Mesodermal cell (in vitro differentiated cells): Measurements from ENCODE around the gene JCAD. TPM values are rescaled to one million over a fixed set of nuclear protein-coding genes. Genes with fewer than 3 reads are reported as not detected.
"Not testable (repeated sequence)": the region's sequence is repeated elsewhere in the genome, so short reads cannot be mapped to it uniquely, and the experiment has no call there.

Experiments
- H3K27ac ChIP-seq: 2 replicates; pipeline ENCODE4 v1.7.0; 2013; ENCODE audit warnings: mild to moderate bottlenecking, low read depth, low read length, moderate library complexity; ENCODE audit not compliant: severe bottlenecking
- H3K36me3 ChIP-seq: 2 replicates; pipeline ENCODE4 v1.7.1; 2013; ENCODE audit warnings: mild to moderate bottlenecking, low read length, moderate library complexity; ENCODE audit not compliant: control insufficient read depth, insufficient read depth
- H3K4me1 ChIP-seq: one replicate; pipeline ENCODE4 v1.7.1; 2013; ENCODE audit warnings: mild to moderate bottlenecking, low read length; ENCODE audit not compliant: insufficient read depth, control insufficient read depth, poor library complexity, severe bottlenecking
- H3K4me3 ChIP-seq: 2 replicates; pipeline ENCODE4 v1.7.0; 2013; ENCODE audit warnings: low read length, control low read depth, mild to moderate bottlenecking; ENCODE audit not compliant: insufficient read depth, poor library complexity, severe bottlenecking; ENCODE audit errors: extremely low read depth
- H3K9me3 ChIP-seq: 2 replicates; pipeline ENCODE4 v1.7.1; 2013; ENCODE audit warnings: mild to moderate bottlenecking, low read length, moderate library complexity; ENCODE audit not compliant: control insufficient read depth
- WGBS, 2 experiments: methylation state at CpG; one replicate each; pipeline ENCODE4 v1.1.5; 2013; ENCODE audit warnings: missing lambda C conversion rate in 2 of 2; ENCODE audit not compliant: insufficient coverage in 2 of 2; 5-methylcytosine and 5-hydroxymethylcytosine counted together
- polyA plus RNA-seq, 2 experiments: library from polyadenylated mRNA; stranded (reverse); fragments of 50-300 nt; gene quantifications; one replicate each; pipeline ENCODE4 v1.2.3, GENCODE V29; 2013

Gene JCAD, protein sequence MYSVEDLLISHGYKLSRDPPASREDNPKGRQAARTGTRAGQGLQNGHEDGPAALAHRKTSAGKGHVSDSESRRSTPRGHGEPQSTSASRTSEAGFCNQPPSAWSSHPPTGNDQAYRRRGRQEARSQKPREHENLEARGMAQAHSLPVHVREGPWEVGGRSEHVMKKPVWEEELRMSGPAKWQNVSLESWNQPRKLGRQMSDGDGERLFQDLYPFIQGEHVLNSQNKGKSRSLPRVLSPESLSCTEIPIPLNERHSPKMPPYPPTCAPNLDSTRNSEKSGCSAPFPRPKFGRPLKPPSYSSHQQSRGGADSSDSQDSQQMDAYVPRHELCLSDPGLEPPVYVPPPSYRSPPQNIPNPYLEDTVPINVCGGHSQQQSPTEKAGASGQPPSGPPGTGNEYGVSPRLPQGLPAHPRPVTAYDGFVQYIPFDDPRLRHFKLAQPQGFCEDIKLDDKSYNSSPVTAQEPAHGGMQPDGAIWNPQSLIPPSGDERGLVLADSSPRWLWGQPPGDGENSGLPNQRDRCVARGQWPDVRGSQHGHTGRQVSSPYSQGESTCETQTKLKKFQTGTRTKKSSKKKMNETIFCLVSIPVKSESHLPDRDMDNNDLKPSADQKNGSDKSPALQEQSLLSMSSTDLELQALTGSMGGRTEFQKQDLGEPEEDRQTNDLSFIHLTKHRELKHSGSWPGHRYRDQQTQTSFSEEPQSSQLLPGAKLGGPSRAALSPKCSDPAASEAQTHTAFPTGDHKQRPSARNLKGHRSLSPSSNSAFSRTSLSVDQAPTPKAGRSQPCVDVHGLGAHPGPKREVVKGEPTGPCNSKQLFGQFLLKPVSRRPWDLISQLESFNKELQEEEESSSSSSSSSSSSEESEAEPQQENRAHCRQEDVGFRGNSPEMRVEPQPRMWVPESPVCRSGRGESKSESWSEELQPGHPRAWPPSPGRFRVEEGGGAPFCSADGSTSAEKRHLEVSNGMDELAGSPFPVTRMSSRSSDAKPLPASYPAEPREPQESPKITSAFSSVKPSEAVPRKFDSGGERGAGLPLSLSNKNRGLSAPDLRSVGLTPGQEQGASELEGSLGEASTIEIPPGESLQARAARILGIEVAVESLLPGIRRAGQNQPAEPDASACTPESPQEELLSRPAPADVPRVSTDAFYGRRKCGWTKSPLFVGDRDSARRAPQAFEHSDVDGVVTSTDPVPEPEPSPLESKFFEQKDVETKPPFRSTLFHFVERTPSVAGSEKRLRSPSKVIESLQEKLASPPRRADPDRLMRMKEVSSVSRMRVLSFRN (N-terminal part only)
- 36.1 TPM for polyA plus RNA-seq (2013, experiment 1 of 2)
- 31.6 TPM for polyA plus RNA-seq (2013, experiment 2 of 2)

DNA sequence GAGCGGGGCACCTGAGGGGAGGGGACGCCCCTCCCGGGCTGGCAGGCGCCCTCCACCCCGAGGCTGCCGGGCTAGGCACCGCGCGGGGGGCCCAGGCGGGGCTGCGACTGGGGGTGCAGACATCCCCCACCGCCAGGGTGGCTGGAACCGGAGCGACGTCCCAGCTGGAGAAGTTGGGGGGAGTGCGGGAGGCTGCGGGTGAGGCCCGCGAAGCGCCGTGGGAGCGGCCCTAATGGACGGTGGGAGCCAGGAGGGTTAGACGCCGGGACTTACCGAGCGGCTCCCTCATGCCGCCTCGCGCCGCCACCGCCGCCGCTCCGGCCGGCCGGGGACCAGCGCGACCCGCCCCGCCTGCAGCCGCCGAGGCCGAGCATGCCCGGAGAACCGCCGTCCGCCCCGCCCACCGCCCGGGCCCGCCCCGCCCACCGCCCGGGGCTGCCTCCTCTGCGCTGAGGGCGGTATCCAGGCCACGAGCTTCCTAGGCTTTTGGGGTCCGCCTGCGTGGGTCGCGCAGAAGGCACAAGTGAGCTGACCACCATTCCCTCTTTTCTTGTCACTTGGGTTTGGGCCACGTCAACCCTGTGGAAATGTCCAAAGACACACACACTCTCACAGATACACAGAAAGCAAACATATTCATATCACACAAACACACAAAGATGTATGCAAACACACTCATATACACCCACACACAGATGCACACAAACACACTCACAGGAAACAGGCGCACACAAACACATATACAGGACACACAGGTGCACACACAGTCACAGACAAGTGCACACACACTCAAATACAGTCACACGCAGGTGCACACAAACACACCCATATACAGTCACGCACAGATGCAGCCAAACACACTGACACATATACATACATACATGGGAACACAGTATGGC lies at the start of gene JCAD:
Gene JCAD (minus strand): TSS at position 378 of the 899 bp plus-strand sequence. CDS start 11,774 bp downstream, outside the sequence.
- H3K4me1 ChIP-seq: peaks cover 41% of the 10 kb centered on the region
- H3K9me3 ChIP-seq: no peaks in the 10 kb centered on the region
- 6 to 12% methylated on average over 27 to 38 of the region's 66 CpGs for WGBS, 2 experiments
- no peaks in the 10 kb centered on the region for H3K36me3 ChIP-seq
- peak within 1 kb of the TSS; percentile 98 for H3K27ac ChIP-seq
- peak within 1 kb of the TSS; percentile 76 for H3K4me3 ChIP-seq

DNA sequence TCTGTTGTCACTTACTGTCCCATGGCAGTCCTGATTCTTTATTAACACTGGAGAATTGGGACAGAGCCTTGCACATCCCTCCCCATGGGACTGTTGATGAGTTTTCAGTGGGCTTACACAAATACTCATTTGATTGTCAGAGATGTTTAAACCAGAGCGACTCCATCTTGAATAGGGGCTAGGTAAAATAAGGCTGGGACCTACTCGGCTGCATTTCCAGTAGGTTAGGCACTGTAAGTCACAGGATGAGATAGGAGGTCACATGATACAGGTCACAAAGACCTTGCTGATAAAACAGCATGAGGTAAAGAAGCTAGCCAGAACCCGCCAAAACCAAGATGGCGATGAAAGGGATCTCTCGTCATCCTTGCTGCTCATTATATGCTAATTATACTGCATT lies 47.6 kb upstream of the JCAD start:
- no peak overlapping the region for H3K4me3 ChIP-seq
- WGBS, 2 experiments: 84 to 95% methylated on average over 5 of the region's 5 CpGs
- H3K9me3 ChIP-seq: no peaks in the 10 kb centered on the region
- H3K27ac ChIP-seq: no peak overlapping the region
- no peaks in the 10 kb centered on the region for H3K4me1 ChIP-seq
- no peaks in the 10 kb centered on the region for H3K36me3 ChIP-seq

DNA sequence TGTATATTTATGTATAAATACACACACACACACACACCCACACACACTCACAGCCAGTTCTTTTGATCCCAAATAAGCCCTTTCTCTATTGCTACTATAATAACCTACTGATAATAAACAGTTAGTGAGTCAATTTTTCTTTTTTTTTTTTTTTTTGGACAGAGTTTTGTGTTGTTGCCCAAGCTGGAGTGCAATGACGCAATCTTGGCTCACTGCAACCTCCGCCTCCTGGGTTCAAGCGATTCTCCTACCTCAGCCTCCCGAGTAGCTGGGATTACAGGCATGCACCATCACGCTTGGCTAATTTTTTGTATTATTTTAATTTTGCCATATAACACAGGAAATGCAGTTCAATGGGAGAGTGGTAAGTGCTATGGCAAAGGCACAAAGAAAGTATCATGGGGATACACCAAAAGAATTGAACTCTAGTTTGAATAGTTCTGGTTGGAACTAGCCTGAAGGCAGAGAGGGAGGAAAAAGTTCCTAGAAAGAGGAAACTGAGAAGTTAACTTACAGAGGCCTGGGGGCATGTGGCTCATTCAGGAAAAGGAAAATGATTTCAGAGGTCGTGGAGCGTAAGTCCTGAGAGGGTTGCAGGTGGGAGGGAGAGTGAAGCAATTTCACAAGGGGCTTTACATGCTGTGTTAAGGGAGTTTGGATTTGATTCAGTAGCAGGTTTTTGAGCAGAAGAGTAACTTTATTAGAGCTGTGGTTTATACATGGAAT lies 44.4 kb upstream of the JCAD start:
- H3K4me3 ChIP-seq: no peak overlapping the region
- H3K27ac ChIP-seq: no peak overlapping the region
- no peaks in the 10 kb centered on the region for H3K9me3 ChIP-seq
- 90 to 93% methylated on average over 2 to 3 of the region's 7 CpGs for WGBS, 2 experiments
- no peaks in the 10 kb centered on the region for H3K36me3 ChIP-seq
- peaks cover 9% of the 10 kb centered on the region for H3K4me1 ChIP-seq

DNA sequence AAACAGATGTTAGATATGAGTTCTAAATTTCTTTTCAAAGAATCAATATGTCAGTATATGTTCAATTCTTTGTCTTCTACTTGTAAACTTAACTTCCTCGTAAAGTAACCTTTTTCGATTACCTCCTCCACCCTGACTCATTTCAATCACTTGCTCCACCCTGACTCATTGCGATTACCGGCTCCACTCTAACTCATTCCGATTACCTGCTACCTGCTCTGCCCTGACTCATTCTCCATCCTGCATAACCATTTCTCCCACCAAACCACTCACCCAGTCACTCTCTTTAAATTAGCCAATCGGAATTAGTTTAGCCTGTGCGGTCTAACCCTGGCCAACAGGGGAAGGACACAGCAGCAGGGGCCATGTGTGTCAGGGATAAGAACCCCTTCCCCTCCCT lies 40.3 kb upstream of the JCAD start:
- H3K4me3 ChIP-seq, H3K36me3 ChIP-seq, H3K9me3 ChIP-seq, H3K27ac ChIP-seq: not testable (repeated sequence)
- peaks cover 14% of the 10 kb centered on the region for H3K4me1 ChIP-seq
- 88 to 100% methylated on average over 6 of the region's 7 CpGs for WGBS, 2 experiments

DNA sequence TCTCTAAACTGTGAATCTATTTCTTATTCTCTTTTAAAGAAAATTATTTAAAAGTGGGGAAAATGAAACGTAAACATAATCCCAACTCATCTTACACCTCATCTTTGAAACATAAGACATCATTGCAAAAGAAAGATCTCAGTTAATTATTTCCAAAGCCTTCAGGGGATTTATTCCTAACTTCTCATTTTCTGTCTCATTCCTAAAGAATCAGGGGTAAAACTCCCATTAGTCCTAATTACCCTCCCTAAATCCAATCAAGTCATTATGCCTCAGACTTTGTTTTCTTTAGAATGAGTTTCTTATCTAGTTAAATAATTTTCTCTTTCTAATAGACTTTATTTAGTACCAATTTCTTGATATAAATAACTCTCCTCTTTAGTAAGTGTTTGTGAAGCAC lies 39.7 kb upstream of the JCAD start:
- no peaks in the 10 kb centered on the region for H3K36me3 ChIP-seq
- no peak overlapping the region for H3K4me3 ChIP-seq
- WGBS, 2 experiments: no CpG with 5 or more reads among the region's 1 CpG
- no peaks in the 10 kb centered on the region for H3K9me3 ChIP-seq
- H3K4me1 ChIP-seq: peaks cover 14% of the 10 kb centered on the region
- H3K27ac ChIP-seq: peak overlapping the region; percentile 59

DNA sequence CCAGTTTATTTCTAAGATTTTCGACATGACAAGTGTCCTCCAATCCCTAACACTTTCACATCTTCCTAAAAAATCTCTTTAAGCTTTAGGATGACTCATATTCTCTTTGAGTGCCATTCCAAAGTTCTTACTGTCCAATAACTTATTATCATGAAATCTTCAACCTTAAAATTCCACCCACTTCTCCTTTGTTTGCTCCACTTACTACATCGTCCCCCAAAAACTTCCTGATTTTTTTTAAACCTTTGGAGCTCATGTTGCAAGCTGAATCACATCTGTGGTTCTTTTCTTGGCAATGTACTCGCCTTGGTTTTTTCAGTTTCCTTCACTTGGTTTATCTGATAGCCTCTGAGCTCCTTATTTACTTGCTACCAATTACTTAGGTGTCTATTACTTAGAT lies 39.2 kb upstream of the JCAD start:
- H3K27ac ChIP-seq: peak overlapping the region; percentile 59
- peaks cover 14% of the 10 kb centered on the region for H3K4me1 ChIP-seq
- no peaks in the 10 kb centered on the region for H3K36me3 ChIP-seq
- H3K9me3 ChIP-seq: no peaks in the 10 kb centered on the region
- no peak overlapping the region for H3K4me3 ChIP-seq
- WGBS, 2 experiments: 77 to 88% methylated on average over 1 to 3 of the region's 3 CpGs

DNA sequence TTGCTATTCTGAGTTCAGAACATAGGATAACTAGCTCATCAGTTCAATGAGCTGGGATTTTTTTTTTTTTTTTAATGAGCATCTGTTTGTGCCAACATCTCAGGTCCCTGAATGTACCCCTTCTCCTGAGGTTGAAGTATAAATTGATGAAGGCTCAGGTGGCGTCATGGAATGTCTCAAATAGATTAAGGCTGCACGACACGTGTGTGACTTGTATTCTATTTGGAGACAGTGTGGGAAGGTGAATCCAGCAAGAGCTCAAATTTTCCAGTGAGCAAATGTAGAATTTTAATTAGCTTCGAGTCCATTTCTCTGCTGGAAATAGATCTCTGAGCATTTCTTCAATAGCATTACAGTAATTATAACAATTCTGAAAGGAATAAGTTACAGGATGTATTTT lies 37.2 kb upstream of the JCAD start:
- Histone ChIP-seq H3K36me3 (no peaks in the 10 kb centered on the region), H3K4me1 (peaks cover 17% of the 10 kb centered on the region), H3K27ac (no peak overlapping the region), H3K4me3 (no peak overlapping the region), H3K9me3 (no peaks in the 10 kb centered on the region)
- 93 to 96% methylated on average over 3 of the region's 4 CpGs for WGBS, 2 experiments

DNA sequence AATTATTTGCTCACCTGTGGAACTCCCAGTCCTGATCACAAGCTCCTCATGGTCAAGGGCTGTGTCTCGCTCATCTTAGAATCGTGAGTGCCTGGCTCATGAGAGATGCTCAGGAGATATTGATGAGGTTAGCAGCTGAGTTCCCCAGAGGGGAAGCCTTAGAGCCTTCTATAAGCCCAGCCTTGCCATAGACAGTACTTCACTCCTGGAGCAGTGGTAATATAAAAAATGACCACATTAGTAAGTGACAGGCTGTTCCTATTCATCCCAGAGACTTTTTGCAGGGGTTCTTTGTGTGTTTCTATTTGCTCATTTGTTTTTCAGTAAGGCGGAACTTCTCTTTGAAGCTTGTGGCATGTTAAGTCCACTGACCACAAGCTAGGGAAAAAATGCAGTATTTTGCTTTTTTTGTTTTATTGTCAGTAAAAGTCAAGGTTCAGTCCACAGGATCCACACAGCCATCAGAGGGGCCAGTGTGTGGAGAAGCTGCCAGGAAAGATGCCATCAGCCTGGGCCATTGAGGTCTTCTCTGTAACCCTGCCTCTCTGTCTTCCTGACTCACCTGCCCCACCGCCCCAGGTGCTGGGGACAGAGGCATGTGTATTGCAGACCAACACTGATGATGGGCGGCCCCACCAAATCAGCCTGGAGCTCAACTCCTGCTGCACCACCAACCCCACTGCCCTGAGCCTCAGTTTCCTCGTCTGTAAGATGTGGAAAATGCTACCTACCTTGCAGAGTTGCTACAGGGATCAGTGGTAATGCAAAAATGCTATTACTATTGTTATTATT lies 36.4 kb upstream of the JCAD start:
- H3K36me3 ChIP-seq: no peaks in the 10 kb centered on the region
- H3K4me1 ChIP-seq: peaks cover 17% of the 10 kb centered on the region
- no peaks in the 10 kb centered on the region for H3K9me3 ChIP-seq
- no peak overlapping the region for H3K27ac ChIP-seq
- 96 to 100% methylated on average over 2 to 4 of the region's 6 CpGs for WGBS, 2 experiments
- no peak overlapping the region for H3K4me3 ChIP-seq

DNA sequence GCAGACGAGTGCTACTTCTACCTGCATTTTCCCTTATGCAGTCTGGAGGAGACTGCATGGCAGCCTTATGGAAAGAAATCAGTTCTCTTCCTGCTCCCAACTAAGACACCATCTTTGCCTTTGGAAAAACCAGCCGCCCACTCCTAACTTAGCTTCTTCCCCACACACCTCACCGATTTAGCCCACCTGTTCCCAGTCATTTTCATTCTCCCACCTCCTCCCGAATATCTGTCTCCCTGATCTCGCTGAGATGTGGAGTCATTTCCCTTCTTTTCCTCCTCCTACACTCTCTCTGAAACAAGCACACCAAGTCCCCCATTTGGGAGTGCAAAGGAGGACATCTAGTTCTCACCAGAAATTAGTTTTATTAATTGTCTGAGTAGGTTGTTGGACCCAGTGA lies 35.2 kb upstream of the JCAD start:
- peaks cover 14% of the 10 kb centered on the region for H3K4me1 ChIP-seq
- H3K9me3 ChIP-seq: no peaks in the 10 kb centered on the region
- H3K4me3 ChIP-seq: no peak overlapping the region
- no peaks in the 10 kb centered on the region for H3K36me3 ChIP-seq
- no peak overlapping the region for H3K27ac ChIP-seq
- 86 to 96% methylated on average over 5 of the region's 5 CpGs for WGBS, 2 experiments
